ENCODE results near the gene CKS2. TPM values are rescaled to one million over a fixed set of nuclear protein-coding genes. Genes with fewer than 3 reads are reported as not detected.

Gene CKS2
- total RNA-seq, 2 donors from 2014 or later: 2.9 to 4.3 TPM

GRCh38 chr9:89304834-89305188, 6.2 kb upstream of the CKS2 start:
- H3K36me3 ChIP-seq (replicated peaks in 1 of 2; ENCODE audit: insufficient read depth in 1 of 2, low read depth in 2 of 2): no peaks in the 10 kb centered on the region
- no peak for TF ChIP-seq POLR2A (IDR thresholded peaks at IDR 0.05)
- TF ChIP-seq CTCF (IDR thresholded peaks at IDR 0.05): no peak
- H3K4me3 ChIP-seq: no peak overlapping the region
- no peak for ATAC-seq
- H3K9me3 ChIP-seq: no peaks in the 10 kb centered on the region
- H3K4me1 ChIP-seq: peaks cover 5% of the 10 kb centered on the region
- 92 to 94% methylated on average over 2 of the region's 2 CpGs for WGBS, 2 donors
- intact Hi-C loops (cut with DNase I): no loop called here
- H3K27me3 ChIP-seq: no peaks in the 10 kb centered on the region
- no peak overlapping the region for H3K27ac ChIP-seq
- DNase-seq: no peak

- Histone ChIP-seq H3K4me1 (peaks cover 8% of the 10 kb centered on the region), H3K36me3 (replicated peaks in 1 of 2; ENCODE audit: insufficient read depth in 1 of 2, low read depth in 2 of 2) (no peaks in the 10 kb centered on the region), H3K27me3 (no peaks in the 10 kb centered on the region), H3K4me3 (no peak overlapping the region), H3K9me3 (no peaks in the 10 kb centered on the region), H3K27ac (no peak overlapping the region)
- DNase-seq (no peak), ATAC-seq (no peak)
- intact Hi-C loops (cut with DNase I): no loop called here
- no peak for TF ChIP-seq CTCF (IDR thresholded peaks at IDR 0.05)
- TF ChIP-seq POLR2A (IDR thresholded peaks at IDR 0.05): no peak
- WGBS, 2 donors: 70 to 85% methylated on average over 3 of the region's 3 CpGs
These were observed 5.1 kb upstream of the CKS2 start for GRCh38 chr9:89305868-89306267.

DNA sequence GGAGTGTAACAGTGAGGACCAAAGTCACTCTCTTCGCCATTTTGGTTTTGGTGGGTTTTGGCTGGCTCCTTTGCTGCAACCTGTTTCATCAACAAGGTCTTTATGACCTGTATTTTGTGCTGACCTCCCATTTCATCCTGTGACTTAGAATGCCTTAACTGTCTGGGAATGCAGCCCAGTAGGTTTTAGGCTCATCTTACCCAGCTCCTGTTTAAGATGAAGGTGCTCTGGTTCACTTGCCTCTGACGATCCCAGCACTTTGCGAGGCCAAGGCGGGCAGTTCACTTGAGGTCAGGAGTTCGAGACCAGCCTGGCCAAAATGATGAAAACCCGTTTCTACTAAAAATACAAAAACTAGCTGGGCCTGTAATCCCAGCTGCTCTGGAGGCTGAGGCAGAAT, 1.8 kb upstream of the CKS2 start:
- Histone ChIP-seq H3K4me3 (no peak overlapping the region), H3K9me3 (no peaks in the 10 kb centered on the region), H3K27ac (no peak overlapping the region), H3K4me1 (peaks cover 22% of the 10 kb centered on the region), H3K36me3 (replicated peaks in 1 of 2; ENCODE audit: insufficient read depth in 1 of 2, low read depth in 2 of 2) (no peaks in the 10 kb centered on the region), H3K27me3 (no peaks in the 10 kb centered on the region)
- WGBS, 2 donors: 92 to 93% methylated on average over 6 of the region's 6 CpGs
- TF ChIP-seq CTCF (IDR thresholded peaks at IDR 0.05) (no peak), POLR2A (IDR thresholded peaks at IDR 0.05) (no peak)
- intact Hi-C loops (cut with DNase I): no loop called here
- ATAC-seq (no peak), DNase-seq (no peak)

DNA sequence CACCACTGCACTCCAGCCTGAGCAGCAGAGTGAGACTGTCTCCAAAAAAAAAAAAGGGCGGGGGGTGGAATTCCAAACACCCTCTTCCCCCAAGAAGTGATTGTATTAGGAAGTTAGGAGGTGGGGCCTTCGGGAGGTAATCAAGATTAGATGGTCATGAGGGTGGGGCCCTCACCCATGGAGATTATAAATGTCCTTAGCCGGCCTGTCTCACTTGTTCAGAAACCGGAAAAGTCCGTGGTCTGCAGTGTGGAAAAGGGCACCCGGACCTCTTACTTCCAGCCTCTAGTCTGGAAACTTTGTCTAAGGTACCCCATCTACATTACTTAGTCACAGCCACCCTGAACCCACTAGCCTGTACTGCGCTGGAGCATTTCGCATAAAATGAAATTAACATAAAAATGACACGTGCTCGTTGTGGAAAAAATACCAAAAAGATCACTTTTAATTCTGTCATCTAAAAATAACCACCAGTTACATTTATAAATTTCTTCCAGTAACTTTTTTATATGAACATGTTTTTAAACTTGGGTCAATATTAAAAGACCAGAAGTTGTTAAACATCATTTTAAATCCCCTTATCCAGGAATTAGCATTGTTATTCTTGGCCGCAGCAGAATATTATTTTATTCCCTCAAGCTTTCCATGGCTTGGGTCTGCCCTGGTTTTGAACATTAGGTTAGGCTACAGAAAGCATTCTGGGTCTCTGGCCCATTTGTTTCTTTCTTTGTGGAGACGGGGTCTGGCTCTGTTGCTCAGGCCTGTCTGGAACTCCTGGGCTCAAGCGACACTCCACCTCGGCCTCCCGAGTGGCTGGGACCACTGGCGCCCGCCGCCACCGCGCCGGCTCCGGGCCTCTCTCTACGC, 1.2 kb upstream of the CKS2 start:
- Histone ChIP-seq H3K36me3 (replicated peaks in 1 of 2; ENCODE audit: insufficient read depth in 1 of 2, low read depth in 2 of 2) (no peaks in the 10 kb centered on the region), H3K4me1 (peaks cover 22% of the 10 kb centered on the region), H3K27me3 (no peaks in the 10 kb centered on the region), H3K4me3 (peak overlapping the region; percentile 36 to 65), H3K27ac (peak overlapping the region; percentile 99 to 100 (median 100)), H3K9me3 (no peaks in the 10 kb centered on the region)
- TF ChIP-seq CTCF (IDR thresholded peaks at IDR 0.05) (no peak), POLR2A (IDR thresholded peaks at IDR 0.05) (no peak)
- DNase-seq: peak in 1 of 4 donors; percentile 13
- WGBS, 2 donors: 19 to 31% methylated on average over 15 to 23 of the region's 23 CpGs
- no peak for ATAC-seq
- intact Hi-C loops (cut with DNase I): no loop called here
